Activated naive CD4-positive, alpha-beta T cell treated with anti-CD3 and anti-CD28 coated beads for 36 hours (primary cell): Measurements from ENCODE around the gene MINPP1. TPM values are rescaled to one million over a fixed set of nuclear protein-coding genes. Genes with fewer than 3 reads are reported as not detected.
"Not testable (repeated sequence)": the region's sequence is repeated elsewhere in the genome, so short reads cannot be mapped to it uniquely, and the experiment has no call there.

ENCODE experiments used
- CTCF ChIA-PET: fragments of 350-600 bp; sonication (Branson Sonifier 250); formaldehyde crosslinking; loops from one replicate; lab custom pipeline; 2021; ENCODE audit warnings: antibody characterized with exemption; lab: Charles Lee
- DNase-seq: peaks from one replicate; pipeline ENCODE4 v3.0.0-alpha.2; 2020
- H3K27ac Mint-ChIP-seq: one replicate; pipeline ENCODE4 v1.8.0; 2021; ENCODE audit warnings: mild to moderate bottlenecking, mixed read lengths
- H3K27me3 Mint-ChIP-seq: one replicate; pipeline ENCODE4 v1.8.0; 2021; ENCODE audit warnings: low read depth, mixed read lengths
- H3K36me3 Mint-ChIP-seq: one replicate; pipeline ENCODE4 v1.8.0; 2021; ENCODE audit warnings: low read depth, mixed read lengths
- H3K4me1 Mint-ChIP-seq: one replicate; pipeline ENCODE4 v1.8.0; 2021; ENCODE audit warnings: low read depth, mixed read lengths
- H3K4me3 Mint-ChIP-seq: one replicate; pipeline ENCODE4 v1.8.0; 2021; ENCODE audit warnings: mild to moderate bottlenecking, moderate library complexity, mixed read lengths
- H3K9me3 Mint-ChIP-seq: one replicate; pipeline ENCODE4 v1.8.0; 2021; ENCODE audit warnings: mixed read lengths
- intact Hi-C: fragments of 100-400 bp; cut with micrococcal nuclease; formaldehyde crosslinking; loops from one replicate; pipeline ENCODE4 v1.15.1; 2023
- total RNA-seq, 2 experiments: library from RNA; stranded (reverse); gene quantifications; one replicate each; pipeline ENCODE4 v1.2.3, GENCODE V29; 2021

The MINPP1 gene
- total RNA-seq, 2 experiments from 2014 or later, result 5.3 to 5.8 TPM

DNA sequence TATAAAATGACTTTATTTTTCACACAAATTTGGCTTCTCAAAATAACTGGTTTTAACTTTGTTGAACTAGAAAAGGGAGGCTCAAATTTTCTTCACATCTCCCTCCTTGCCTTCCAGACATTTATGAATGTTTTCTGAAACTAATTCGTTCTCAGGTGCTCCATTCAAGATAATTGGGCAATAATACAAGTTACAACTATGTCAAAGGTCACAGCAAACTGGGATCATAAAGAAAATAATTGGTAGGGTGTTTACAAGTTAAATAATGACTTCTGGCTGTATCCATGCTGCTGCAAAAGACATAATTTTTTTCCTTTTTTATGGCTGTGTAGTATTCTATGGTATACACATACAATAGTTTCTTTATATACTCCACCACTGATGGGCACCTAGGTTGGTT lies 75.3 kb downstream of the MINPP1 start:
- Mint-ChIP-seq H3K27ac (no peak overlapping the region), H3K27me3 (peaks cover 23% of the 10 kb centered on the region), H3K9me3 (no peaks in the 10 kb centered on the region), H3K4me1 (no peaks in the 10 kb centered on the region), H3K36me3 (no peaks in the 10 kb centered on the region), H3K4me3 (no peak overlapping the region)
- no peak for DNase-seq
- intact Hi-C loops, result no loop called here
- CTCF ChIA-PET, result no interaction called here

DNA sequence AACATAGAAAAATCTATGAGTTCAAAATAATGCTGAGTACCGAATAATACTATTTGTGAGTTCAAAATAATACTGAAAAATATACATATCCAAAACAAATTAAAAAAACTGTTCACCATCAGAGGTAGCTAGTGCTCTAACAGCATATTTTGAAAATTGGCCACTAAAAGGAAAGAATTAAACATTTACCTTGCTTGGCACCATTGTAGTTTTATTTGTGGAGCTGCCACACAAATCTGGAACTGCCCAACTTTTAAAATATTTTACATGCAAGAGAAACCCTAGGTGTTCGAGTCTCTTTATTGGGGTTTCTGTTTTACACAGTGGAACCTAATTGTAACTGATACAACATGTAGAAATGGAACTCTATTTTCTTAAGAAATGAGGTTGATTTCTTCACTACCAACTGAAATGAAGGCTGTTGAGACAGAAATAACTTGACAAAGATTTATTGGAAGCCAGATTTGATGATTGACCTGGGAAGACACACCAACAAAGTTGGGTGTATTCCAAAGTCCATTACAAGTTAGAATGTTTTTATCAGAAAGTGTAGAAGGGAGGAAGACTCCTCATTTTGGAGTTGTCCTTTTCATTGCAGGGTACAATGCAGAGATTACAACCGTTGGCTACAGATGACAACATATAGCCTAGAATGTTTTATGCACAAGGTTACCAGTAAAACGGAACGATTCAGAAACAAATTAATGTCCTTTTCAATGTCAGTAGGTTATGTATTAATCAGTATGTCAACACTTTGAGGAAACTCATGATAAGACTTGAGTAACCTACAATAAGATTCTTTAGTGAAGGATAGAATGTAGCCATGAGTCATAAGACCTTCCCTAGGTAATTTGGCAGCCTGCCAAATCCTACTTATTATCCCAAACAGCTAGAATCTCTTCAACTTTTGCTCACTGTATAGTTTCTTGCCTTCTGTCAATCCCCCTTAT lies 81.1 kb downstream of the MINPP1 start:
- CTCF ChIA-PET, result interaction anchor here (0.7 to 1.4 kb wide), 2 partner anchors 149 to 186 kb away, joined by 3 to 4 read pairs; no protein-coding TSS in a partner anchor
- no peaks in the 10 kb centered on the region for H3K36me3 Mint-ChIP-seq
- H3K27ac Mint-ChIP-seq, result no peak overlapping the region
- no peaks in the 10 kb centered on the region for H3K4me1 Mint-ChIP-seq
- H3K4me3 Mint-ChIP-seq, result no peak overlapping the region
- no peak for DNase-seq
- H3K9me3 Mint-ChIP-seq, result no peaks in the 10 kb centered on the region
- H3K27me3 Mint-ChIP-seq, result peaks cover 5% of the 10 kb centered on the region
- intact Hi-C loops, result no loop called here

DNA sequence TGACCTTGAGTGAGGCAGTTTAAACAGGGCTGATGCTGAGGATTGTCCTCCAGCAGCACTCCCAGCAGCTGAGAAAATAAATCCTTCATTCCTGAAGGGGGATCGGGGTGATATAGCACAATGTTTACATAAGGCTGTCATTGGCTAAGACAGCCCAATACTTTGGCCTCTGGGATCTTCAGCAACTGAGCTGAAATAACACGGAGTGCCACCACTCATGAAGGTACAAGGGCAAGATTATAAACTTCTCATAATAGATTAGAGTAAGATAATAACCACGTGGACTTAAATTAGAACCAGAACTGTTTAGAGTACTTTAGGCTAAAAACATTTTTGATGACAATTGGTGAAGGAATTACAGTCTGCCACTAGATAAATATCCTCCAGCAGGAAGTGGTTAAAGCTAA lies 85.0 kb downstream of the MINPP1 start:
- CTCF ChIA-PET, result no interaction called here
- no peak for DNase-seq
- intact Hi-C loops, result no loop called here
- peaks cover 2% of the 10 kb centered on the region for H3K27me3 Mint-ChIP-seq
- H3K4me3 Mint-ChIP-seq, result no peak overlapping the region
- no peaks in the 10 kb centered on the region for H3K9me3 Mint-ChIP-seq
- no peaks in the 10 kb centered on the region for H3K4me1 Mint-ChIP-seq
- no peak overlapping the region for H3K27ac Mint-ChIP-seq
- no peaks in the 10 kb centered on the region for H3K36me3 Mint-ChIP-seq

DNA sequence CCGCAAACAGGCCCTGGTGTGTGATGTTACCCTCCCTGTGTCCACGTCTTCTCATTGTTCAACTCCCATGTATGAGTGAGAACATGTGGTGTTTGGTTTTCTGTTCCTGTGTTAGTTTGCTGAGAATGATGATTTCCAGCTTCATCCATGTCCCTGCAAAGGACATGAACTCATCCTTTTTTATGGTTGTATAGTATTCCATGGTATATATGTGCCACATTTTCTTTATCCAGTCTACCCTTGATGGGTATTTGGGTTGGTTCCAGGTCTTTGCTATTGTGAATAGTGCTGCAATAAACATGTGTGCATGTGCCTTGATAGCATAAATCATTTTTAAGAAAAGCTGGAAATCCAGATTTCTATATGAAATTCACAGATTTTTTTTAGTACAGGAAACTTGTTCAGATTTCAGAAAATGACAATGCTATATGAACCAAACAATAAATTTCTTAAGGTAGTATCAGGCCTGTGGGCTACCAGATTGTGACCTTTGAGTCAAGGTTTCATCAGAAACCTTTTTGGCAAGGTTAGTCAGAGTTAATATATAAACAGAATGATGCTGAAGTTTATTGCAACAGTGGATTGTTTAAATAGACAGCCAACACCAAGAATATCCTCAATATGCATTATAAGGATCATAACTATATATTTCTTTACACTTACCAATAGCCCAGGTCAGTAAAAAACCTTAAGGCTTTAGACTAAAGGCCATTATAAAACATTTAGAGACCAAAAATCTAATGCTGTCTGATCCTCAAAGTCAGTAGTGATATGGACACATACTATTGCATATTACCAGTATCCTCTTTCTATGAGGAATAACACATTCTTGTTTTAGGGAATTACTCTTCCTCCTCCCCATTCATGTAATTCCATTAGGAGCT lies 86.3 kb downstream of the MINPP1 start:
- CTCF ChIA-PET, result no interaction called here
- intact Hi-C loops, result no loop called here

GRCh38 chr10:87591589-87591886 lies 86.8 kb downstream of the MINPP1 start:
- CTCF ChIA-PET, result no interaction called here
- intact Hi-C loops, result no loop called here
- no peaks in the 10 kb centered on the region for H3K36me3 Mint-ChIP-seq
- no peak for DNase-seq
- no peak overlapping the region for H3K4me3 Mint-ChIP-seq
- no peaks in the 10 kb centered on the region for H3K4me1 Mint-ChIP-seq
- peaks cover 9% of the 10 kb centered on the region for H3K27me3 Mint-ChIP-seq
- no peak overlapping the region for H3K27ac Mint-ChIP-seq
- no peaks in the 10 kb centered on the region for H3K9me3 Mint-ChIP-seq

More for the DNA sequence above, 86.3 kb downstream of the MINPP1 start:
- H3K27me3 Mint-ChIP-seq, result peaks cover 9% of the 10 kb centered on the region
- H3K4me1 Mint-ChIP-seq, result no peaks in the 10 kb centered on the region
- no peak for DNase-seq
- H3K4me3 Mint-ChIP-seq, result no peak overlapping the region
- no peaks in the 10 kb centered on the region for H3K9me3 Mint-ChIP-seq
- H3K36me3 Mint-ChIP-seq, result no peaks in the 10 kb centered on the region
- no peak overlapping the region for H3K27ac Mint-ChIP-seq

GRCh38 chr10:87592920-87593319 lies 88.2 kb downstream of the MINPP1 start:
- H3K27ac Mint-ChIP-seq, H3K4me1 Mint-ChIP-seq, DNase-seq, H3K36me3 Mint-ChIP-seq, H3K27me3 Mint-ChIP-seq, H3K4me3 Mint-ChIP-seq, H3K9me3 Mint-ChIP-seq, intact Hi-C loops: not testable (repeated sequence)
- CTCF ChIA-PET, result interaction anchor here (1.4 kb wide), 1 partner anchor 142 kb away, joined by 4 read pairs; no protein-coding TSS in a partner anchor

- CTCF ChIA-PET, result no interaction called here
- Mint-ChIP-seq H3K27ac (no peak overlapping the region), H3K36me3 (no peaks in the 10 kb centered on the region), H3K27me3 (peaks cover 9% of the 10 kb centered on the region), H3K4me1 (no peaks in the 10 kb centered on the region), H3K9me3 (no peaks in the 10 kb centered on the region), H3K4me3 (no peak overlapping the region)
- no peak for DNase-seq
- intact Hi-C loops, result no loop called here
Measured at GRCh38 chr10:87593702-87594101, 89.0 kb downstream of the MINPP1 start.

GRCh38 chr10:87594181-87594580 lies 89.5 kb downstream of the MINPP1 start:
- CTCF ChIA-PET, result no interaction called here
- H3K36me3 Mint-ChIP-seq, result no peaks in the 10 kb centered on the region
- intact Hi-C loops, result no loop called here

DNA sequence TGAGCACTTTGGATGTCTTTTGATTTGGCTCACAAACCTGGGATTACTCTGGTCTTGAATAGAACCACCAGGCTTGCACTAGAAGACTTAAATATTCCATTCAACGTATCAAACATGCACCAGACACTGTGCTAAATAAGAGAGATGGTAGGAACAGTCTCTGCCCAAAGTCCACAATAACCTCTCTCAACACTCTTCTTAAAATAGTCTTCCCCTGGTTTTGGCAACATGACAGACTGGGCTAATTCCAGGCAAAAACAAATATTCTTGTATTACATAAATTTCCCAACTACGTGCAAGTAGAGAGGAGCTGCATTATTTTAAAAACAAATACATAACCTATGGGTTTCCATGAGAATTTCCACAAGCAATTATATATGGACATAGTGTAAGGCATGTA lies 90.2 kb downstream of the MINPP1 start:
- no peak overlapping the region for H3K4me3 Mint-ChIP-seq
- H3K27ac Mint-ChIP-seq, result no peak overlapping the region
- intact Hi-C loops, result no loop called here
- DNase-seq, result no peak
- H3K27me3 Mint-ChIP-seq, result peaks cover 9% of the 10 kb centered on the region
- no peaks in the 10 kb centered on the region for H3K36me3 Mint-ChIP-seq
- no peaks in the 10 kb centered on the region for H3K9me3 Mint-ChIP-seq
- CTCF ChIA-PET, result no interaction called here
- H3K4me1 Mint-ChIP-seq, result no peaks in the 10 kb centered on the region

More at GRCh38 chr10:87594181-87594580, 89.5 kb downstream of the MINPP1 start:
- Mint-ChIP-seq H3K9me3 (no peaks in the 10 kb centered on the region), H3K4me3 (no peak overlapping the region), H3K4me1 (no peaks in the 10 kb centered on the region), H3K27ac (no peak overlapping the region), H3K27me3 (peaks cover 9% of the 10 kb centered on the region)
- DNase-seq, result no peak

DNA sequence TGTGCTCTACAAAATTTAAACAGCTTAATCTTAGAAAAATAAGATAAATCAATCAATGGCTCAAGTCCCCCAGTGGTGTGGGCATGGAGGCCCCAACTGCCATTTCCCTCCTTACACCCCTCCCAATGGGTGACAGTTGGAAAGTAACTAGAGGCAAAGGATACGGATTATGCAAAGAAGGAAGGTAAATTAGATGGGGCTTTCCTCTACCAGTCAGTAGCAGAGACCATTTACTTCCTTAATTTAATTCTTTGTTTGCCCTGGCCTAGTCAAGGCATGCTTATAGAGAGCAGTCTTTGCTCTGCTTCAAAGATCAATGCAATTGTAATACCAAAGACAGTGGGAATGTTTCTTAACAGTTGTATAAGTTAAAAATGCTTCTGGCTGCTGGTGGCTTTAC lies 91.7 kb downstream of the MINPP1 start:
- intact Hi-C loops, result no loop called here
- Mint-ChIP-seq H3K4me1 (peaks cover under 1% of the 10 kb centered on the region), H3K27ac (no peak overlapping the region), H3K36me3 (no peaks in the 10 kb centered on the region), H3K4me3 (no peak overlapping the region), H3K9me3 (no peaks in the 10 kb centered on the region), H3K27me3 (peaks cover 9% of the 10 kb centered on the region)
- CTCF ChIA-PET, result interaction anchor here (1.3 kb wide), 1 partner anchor 9 kb away, joined by 3 read pairs; no protein-coding TSS in a partner anchor
- DNase-seq, result no peak

- DNase-seq, result no peak
- Mint-ChIP-seq H3K4me1 (peaks cover 8% of the 10 kb centered on the region), H3K36me3 (no peaks in the 10 kb centered on the region), H3K9me3 (no peaks in the 10 kb centered on the region), H3K4me3 (no peak overlapping the region), H3K27ac (no peak overlapping the region), H3K27me3 (peaks cover 10% of the 10 kb centered on the region)
- CTCF ChIA-PET, result no interaction called here
- intact Hi-C loops, result no loop called here
Measured at GRCh38 chr10:87598700-87599099, 94.0 kb downstream of the MINPP1 start.

- Mint-ChIP-seq H3K4me1 (peaks cover 8% of the 10 kb centered on the region), H3K27me3 (peaks cover 2% of the 10 kb centered on the region), H3K27ac (no peak overlapping the region), H3K4me3 (no peak overlapping the region), H3K9me3 (no peaks in the 10 kb centered on the region), H3K36me3 (no peaks in the 10 kb centered on the region)
- no peak for DNase-seq
- intact Hi-C loops, result no loop called here
- CTCF ChIA-PET, result no interaction called here
Measured at GRCh38 chr10:87600581-87600980, 95.9 kb downstream of the MINPP1 start.
